ENCODE data around the gene BRIP1. TPM values are rescaled to one million over a fixed set of nuclear protein-coding genes. Genes with fewer than 3 reads are reported as not detected.

Gene BRIP1
- total RNA-seq, 2 experiments from 2014 or later, result 1.0 to 1.9 TPM

DNA sequence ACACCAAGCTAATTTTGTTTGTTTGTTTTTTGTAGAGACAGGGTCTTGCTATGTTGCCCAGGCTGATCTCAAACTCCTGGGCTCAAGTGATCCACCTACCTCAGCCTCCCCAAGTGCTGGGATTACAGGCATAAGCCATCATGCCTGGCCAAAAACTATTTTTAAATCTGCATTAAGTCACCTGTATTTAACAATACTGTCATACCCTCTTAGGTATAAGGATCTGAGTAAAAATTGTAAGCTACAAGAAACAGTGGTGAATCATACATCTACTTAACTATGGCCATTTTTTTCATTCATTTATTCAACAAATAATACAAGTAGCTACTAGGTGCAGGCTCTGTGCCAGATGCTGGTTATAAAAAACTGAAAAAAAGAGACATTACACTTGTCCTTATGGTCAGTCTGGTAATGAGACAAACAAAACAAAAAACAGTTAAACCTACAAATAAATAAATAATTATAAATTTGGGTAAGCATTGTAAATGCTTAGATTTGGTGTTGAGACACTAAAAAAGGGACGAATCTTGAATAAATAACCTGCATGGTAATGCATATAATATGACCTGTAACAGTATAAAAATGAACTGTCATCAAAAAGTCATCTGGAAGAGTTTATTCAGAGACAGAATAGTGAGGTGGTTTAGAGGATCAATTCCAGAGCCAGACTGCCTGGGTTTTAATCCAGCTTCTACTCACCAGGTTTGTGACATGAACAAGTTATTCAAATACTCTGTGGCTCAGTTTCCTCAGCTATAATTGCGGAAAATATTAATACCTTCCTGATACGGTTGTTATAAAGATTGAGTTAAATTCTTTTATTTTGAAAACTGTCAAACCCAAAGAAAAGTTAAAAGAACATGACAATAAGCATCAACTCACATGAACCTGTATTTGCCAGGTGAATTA, 26.8 kb downstream of the BRIP1 start:
- ChIA-PET CTCF (interaction anchor here (0.9 to 1.8 kb wide), 5 partner anchors 13 to 427 kb away, joined by 3 to 11 read pairs (median 4); no protein-coding TSS in a partner anchor), POLR2A (no interaction called here)
- TF ChIP-seq, protein P1, sequence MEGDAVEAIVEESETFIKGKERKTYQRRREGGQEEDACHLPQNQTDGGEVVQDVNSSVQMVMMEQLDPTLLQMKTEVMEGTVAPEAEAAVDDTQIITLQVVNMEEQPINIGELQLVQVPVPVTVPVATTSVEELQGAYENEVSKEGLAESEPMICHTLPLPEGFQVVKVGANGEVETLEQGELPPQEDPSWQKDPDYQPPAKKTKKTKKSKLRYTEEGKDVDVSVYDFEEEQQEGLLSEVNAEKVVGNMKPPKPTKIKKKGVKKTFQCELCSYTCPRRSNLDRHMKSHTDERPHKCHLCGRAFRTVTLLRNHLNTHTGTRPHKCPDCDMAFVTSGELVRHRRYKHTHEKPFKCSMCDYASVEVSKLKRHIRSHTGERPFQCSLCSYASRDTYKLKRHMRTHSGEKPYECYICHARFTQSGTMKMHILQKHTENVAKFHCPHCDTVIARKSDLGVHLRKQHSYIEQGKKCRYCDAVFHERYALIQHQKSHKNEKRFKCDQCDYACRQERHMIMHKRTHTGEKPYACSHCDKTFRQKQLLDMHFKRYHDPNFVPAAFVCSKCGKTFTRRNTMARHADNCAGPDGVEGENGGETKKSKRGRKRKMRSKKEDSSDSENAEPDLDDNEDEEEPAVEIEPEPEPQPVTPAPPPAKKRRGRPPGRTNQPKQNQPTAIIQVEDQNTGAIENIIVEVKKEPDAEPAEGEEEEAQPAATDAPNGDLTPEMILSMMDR (IDR thresholded peaks at IDR 0.05), result no peak
- intact Hi-C loops (cut with DNase I, micrococcal nuclease), result loop anchor here (5.0 to 10.0 kb wide), 4 partner anchors 199 to 1119 kb away; no protein-coding TSS in a partner anchor
- DNase-seq (no peak), ATAC-seq (ENCODE audit: poor library complexity) (no peak)
- Mint-ChIP-seq H3K4me3 (no peak overlapping the region), H3K36me3 (ENCODE audit: low read depth) (no peaks in the 10 kb centered on the region), H3K9me3 (no peaks in the 10 kb centered on the region), H3K27ac (no peak overlapping the region), H3K4me1 (ENCODE audit: low read depth) (no peaks in the 10 kb centered on the region), H3K27me3 (no peaks in the 10 kb centered on the region)
- Histone ChIP-seq H3K27ac (ENCODE audit: low read depth in 1 of 2, low read length in 2 of 2) (no peak overlapping the region), H3K4me1 (ENCODE audit: insufficient read depth, low read length) (no peaks in the 10 kb centered on the region), H3K9me3 (ENCODE audit: control insufficient read depth in 1 of 2, insufficient read depth in 1 of 2, low read length in 2 of 2) (no peaks in the 10 kb centered on the region), H3K27me3 (ENCODE audit: control insufficient read depth in 1 of 2, insufficient read depth in 2 of 2, low read length in 2 of 2) (no peaks in the 10 kb centered on the region), H3K4me3 (ENCODE audit: low read length) (no peak overlapping the region), H3K36me3 (ENCODE audit: insufficient read depth, low read length) (no peaks in the 10 kb centered on the region)

DNA sequence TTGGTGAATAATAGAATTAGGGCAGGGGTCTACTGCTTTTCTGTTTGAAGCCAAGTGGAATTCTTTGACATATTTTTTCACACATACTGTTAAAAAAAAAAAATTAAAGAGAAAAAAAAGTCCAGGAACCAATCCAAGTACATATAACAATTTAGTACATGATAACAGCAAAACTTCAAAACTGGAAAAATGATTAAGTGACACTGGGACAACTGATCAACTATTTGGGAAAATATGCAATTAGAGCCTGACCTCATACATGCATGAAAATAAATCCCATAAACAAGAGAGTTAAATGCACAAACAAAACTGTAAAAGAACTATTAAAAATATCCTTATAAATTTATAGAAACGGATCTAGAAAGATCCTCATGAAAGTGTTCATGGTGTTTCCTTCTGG, 27.7 kb downstream of the BRIP1 start:
- Histone ChIP-seq H3K4me3 (ENCODE audit: low read length) (no peak overlapping the region), H3K36me3 (ENCODE audit: insufficient read depth, low read length) (no peaks in the 10 kb centered on the region), H3K27ac (ENCODE audit: low read depth in 1 of 2, low read length in 2 of 2) (no peak overlapping the region), H3K9me3 (ENCODE audit: control insufficient read depth in 1 of 2, insufficient read depth in 1 of 2, low read length in 2 of 2) (no peaks in the 10 kb centered on the region), H3K4me1 (ENCODE audit: insufficient read depth, low read length) (no peaks in the 10 kb centered on the region), H3K27me3 (ENCODE audit: control insufficient read depth in 1 of 2, insufficient read depth in 2 of 2, low read length in 2 of 2) (no peaks in the 10 kb centered on the region)
- DNase-seq (no peak), ATAC-seq (ENCODE audit: poor library complexity) (no peak)
- no peaks in the 10 kb centered on the region for H3K36me3 Mint-ChIP-seq (ENCODE audit: low read depth)
- H3K9me3 Mint-ChIP-seq, result no peaks in the 10 kb centered on the region
- H3K4me3 Mint-ChIP-seq, result no peak overlapping the region
- no peak overlapping the region for H3K27ac Mint-ChIP-seq
- no peaks in the 10 kb centered on the region for H3K4me1 Mint-ChIP-seq (ENCODE audit: low read depth)
- ChIA-PET POLR2A (no interaction called here), CTCF (interaction anchor here (1.3 to 1.8 kb wide), 3 partner anchors 199 to 423 kb away, joined by 3 to 11 read pairs (median 4); no protein-coding TSS in a partner anchor)
- TF ChIP-seq, protein P1 (IDR thresholded peaks at IDR 0.05), result no peak
- intact Hi-C loops (cut with DNase I, micrococcal nuclease), result loop anchor here (5.0 to 10.0 kb wide), 4 partner anchors 198 to 1118 kb away; no protein-coding TSS in a partner anchor
- H3K27me3 Mint-ChIP-seq, result no peaks in the 10 kb centered on the region

DNA sequence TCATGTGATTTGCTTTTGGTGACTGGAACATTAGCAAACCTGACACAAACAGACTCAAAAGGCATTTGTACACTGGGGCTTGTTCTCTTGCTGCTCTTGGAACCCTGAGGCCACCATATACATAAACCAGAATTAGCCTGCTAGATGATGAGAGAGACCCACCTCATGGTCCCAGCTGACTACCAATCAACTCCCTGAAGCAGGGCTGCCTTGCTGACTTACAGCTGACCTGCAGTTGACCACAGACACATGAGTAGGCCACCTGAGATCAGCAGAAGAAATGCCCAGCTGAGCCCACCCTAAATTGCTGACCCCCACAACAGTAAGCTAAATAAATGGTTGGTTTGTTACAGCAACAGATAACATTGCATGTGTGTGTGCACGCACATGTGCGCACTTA, 28.7 kb downstream of the BRIP1 start:
- Histone ChIP-seq H3K27me3 (ENCODE audit: control insufficient read depth in 1 of 2, insufficient read depth in 2 of 2, low read length in 2 of 2) (no peaks in the 10 kb centered on the region), H3K9me3 (ENCODE audit: control insufficient read depth in 1 of 2, insufficient read depth in 1 of 2, low read length in 2 of 2) (no peaks in the 10 kb centered on the region), H3K4me3 (ENCODE audit: low read length) (no peak overlapping the region), H3K36me3 (ENCODE audit: insufficient read depth, low read length) (no peaks in the 10 kb centered on the region), H3K4me1 (ENCODE audit: insufficient read depth, low read length) (no peaks in the 10 kb centered on the region), H3K27ac (ENCODE audit: low read depth in 1 of 2, low read length in 2 of 2) (no peak overlapping the region)
- Mint-ChIP-seq H3K36me3 (ENCODE audit: low read depth) (no peaks in the 10 kb centered on the region), H3K27ac (no peak overlapping the region), H3K9me3 (no peaks in the 10 kb centered on the region), H3K27me3 (no peaks in the 10 kb centered on the region), H3K4me1 (ENCODE audit: low read depth) (no peaks in the 10 kb centered on the region), H3K4me3 (no peak overlapping the region)
- ATAC-seq (ENCODE audit: poor library complexity) (no peak), DNase-seq (no peak)
- intact Hi-C loops (cut with DNase I, micrococcal nuclease), result loop anchor here (5.0 to 10.0 kb wide), 4 partner anchors 197 to 1117 kb away; no protein-coding TSS in a partner anchor
- CTCF ChIA-PET, result interaction anchor here (1.4 kb wide), 1 partner anchor 422 kb away, joined by 5 read pairs; no protein-coding TSS in a partner anchor
- TF ChIP-seq, protein P1 (IDR thresholded peaks at IDR 0.05), result no peak
- POLR2A ChIA-PET, result no interaction called here

Measured in CD4-positive, alpha-beta T cell (primary cell).